ENCODE results near the gene INMT. TPM values are rescaled to one million over a fixed set of nuclear protein-coding genes. Genes with fewer than 3 reads are reported as not detected.

The INMT gene
- total RNA-seq, 6 experiments from 2014 or later = not detected

- no peak for TF ChIP-seq CTCF (IDR thresholded peaks at IDR 0.05)
- H3K27me3 Mint-ChIP-seq (ENCODE audit: insufficient read depth) = no peaks in the 10 kb centered on the region
- no peak overlapping the region for H3K4me3 Mint-ChIP-seq
- peaks cover 30% of the 10 kb centered on the region for H3K4me1 Mint-ChIP-seq (ENCODE audit: low read depth)
- H3K27ac Mint-ChIP-seq = no peak overlapping the region
- H3K36me3 Mint-ChIP-seq (ENCODE audit: low read depth) = peaks cover 26% of the 10 kb centered on the region
- no peak for DNase-seq
- no peaks in the 10 kb centered on the region for H3K9me3 Mint-ChIP-seq
Measured at GRCh38 chr7:30787486-30787885, 35.6 kb downstream of the INMT start.

DNA sequence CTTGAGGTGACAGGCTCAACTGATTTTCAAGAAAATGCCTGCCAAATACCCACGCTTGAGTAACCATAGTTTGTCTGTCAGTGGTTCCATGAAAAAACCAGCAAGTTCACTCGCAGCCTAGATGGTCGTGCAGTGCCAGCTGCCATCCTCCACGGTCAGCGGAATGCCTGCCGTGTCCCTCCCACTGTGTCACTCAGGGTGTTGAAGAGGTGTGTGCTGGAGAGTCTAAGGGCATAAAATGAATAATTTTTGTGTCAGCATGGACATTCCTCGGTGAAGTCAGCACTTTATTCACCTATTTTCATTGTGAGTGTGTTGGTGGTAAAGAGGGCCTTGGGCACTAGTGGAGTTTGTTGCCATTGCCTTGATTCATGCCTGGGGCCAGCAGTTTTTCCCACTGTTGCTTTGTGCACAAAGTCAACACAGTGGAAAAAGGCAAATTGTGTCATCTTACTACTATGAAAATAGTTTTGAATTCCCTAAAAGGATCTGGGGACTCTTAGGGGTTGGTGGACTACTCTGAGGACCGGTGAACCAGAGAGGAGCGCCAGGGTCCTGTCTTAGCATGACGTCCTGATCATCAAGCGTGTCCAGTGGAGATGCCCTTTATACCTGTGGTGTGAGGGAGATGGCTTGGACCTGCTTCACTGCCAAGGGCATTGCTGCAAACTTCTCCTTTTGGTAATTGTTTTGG is 36.9 kb downstream of the INMT start:
- TF ChIP-seq CTCF (IDR thresholded peaks at IDR 0.05) = no peak
- peak overlapping the region; percentile 87 for H3K27ac Mint-ChIP-seq

GRCh38 chr7:30789334-30789711 is 37.4 kb downstream of the INMT start:
- no peak for TF ChIP-seq CTCF (IDR thresholded peaks at IDR 0.05)
- Mint-ChIP-seq H3K36me3 (ENCODE audit: low read depth) (peaks cover 18% of the 10 kb centered on the region), H3K27ac (peak overlapping the region; percentile 87), H3K4me3 (no peak overlapping the region), H3K27me3 (ENCODE audit: insufficient read depth) (peaks cover 2% of the 10 kb centered on the region), H3K9me3 (no peaks in the 10 kb centered on the region), H3K4me1 (ENCODE audit: low read depth) (peaks cover 30% of the 10 kb centered on the region)
- peak; percentile 87 for DNase-seq

More for the DNA sequence above, 36.9 kb downstream of the INMT start:
- peaks cover 2% of the 10 kb centered on the region; the same call in 1 of the 2 replicates for H3K27me3 Mint-ChIP-seq (ENCODE audit: insufficient read depth)
- peaks cover 30% of the 10 kb centered on the region for H3K4me1 Mint-ChIP-seq (ENCODE audit: low read depth)
- H3K36me3 Mint-ChIP-seq (ENCODE audit: low read depth) = peaks cover 18% of the 10 kb centered on the region
- no peaks in the 10 kb centered on the region for H3K9me3 Mint-ChIP-seq
- H3K4me3 Mint-ChIP-seq = no peak overlapping the region
- DNase-seq = no peak

GRCh38 chr7:30790356-30790755 is 38.4 kb downstream of the INMT start:
- Mint-ChIP-seq H3K36me3 (ENCODE audit: low read depth) (peaks cover 13% of the 10 kb centered on the region), H3K27me3 (ENCODE audit: insufficient read depth) (peaks cover 2% of the 10 kb centered on the region), H3K27ac (no peak overlapping the region), H3K4me3 (no peak overlapping the region), H3K9me3 (no peaks in the 10 kb centered on the region), H3K4me1 (ENCODE audit: low read depth) (peaks cover 36% of the 10 kb centered on the region)
- no peak for TF ChIP-seq CTCF (IDR thresholded peaks at IDR 0.05)
- DNase-seq = no peak

DNA sequence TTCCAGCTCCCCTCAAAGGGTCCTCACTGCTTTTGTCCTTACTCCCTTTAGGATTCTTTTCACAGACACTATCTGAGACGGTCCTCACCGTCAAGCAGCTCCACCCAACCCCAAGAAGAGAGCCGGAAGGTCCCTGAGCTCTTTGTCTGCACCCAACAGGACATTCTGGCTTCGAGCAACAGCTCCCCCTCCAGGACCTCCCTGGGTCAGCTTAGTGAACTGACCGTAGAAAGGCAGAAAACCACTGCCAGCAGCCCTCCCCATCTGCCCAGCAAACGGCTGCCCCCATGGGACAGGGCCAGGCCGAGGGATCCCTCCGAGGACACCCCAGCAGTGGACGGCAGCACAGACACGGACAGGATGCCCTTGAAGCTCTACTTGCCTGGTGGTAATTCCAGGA is 39.2 kb downstream of the INMT start:
- H3K27ac Mint-ChIP-seq = no peak overlapping the region
- TF ChIP-seq CTCF (IDR thresholded peaks at IDR 0.05) = peak; percentile 23; the same call in 1 of the 2 replicates
- no peak for DNase-seq
- no peaks in the 10 kb centered on the region for H3K9me3 Mint-ChIP-seq
- H3K27me3 Mint-ChIP-seq (ENCODE audit: insufficient read depth) = peaks cover 2% of the 10 kb centered on the region
- peaks cover 9% of the 10 kb centered on the region for H3K36me3 Mint-ChIP-seq (ENCODE audit: low read depth)
- peaks cover 43% of the 10 kb centered on the region for H3K4me1 Mint-ChIP-seq (ENCODE audit: low read depth)
- H3K4me3 Mint-ChIP-seq = no peak overlapping the region
